ENCODE results near the gene FRMD8. TPM values are rescaled to one million over a fixed set of nuclear protein-coding genes. Genes with fewer than 3 reads are reported as not detected.
A peak's percentile ranks its signal among the peaks of the same experiment; 100 is the strongest.

The FRMD8 gene
- total RNA-seq, 1 experiment from 2014 or later: 68.3 TPM

GRCh38 chr11:65422633-65423515 is 36.4 kb downstream of the FRMD8 start, which contains the start of gene NEAT1:
NEAT1 (plus strand) TSS chr11:65422798.
- Histone ChIP-seq H3K4me1 (ENCODE audit: insufficient read depth, low read length) (peaks cover 58% of the 10 kb centered on the region), H3K27me3 (ENCODE audit: low read length) (no peaks in the 10 kb centered on the region), H3K4me2 (ENCODE audit: low read length) (peak within 1 kb of the TSS; percentile 97), H3K36me3 (ENCODE audit: low read depth, low read length) (peaks cover 37% of the 10 kb centered on the region), H3K27ac (ENCODE audit: low read length) (peak within 1 kb of the TSS; percentile 99), H3K4me3 (ENCODE audit: low read length) (peak within 1 kb of the TSS; percentile 93), H3K9ac (ENCODE audit: low read length) (peak within 1 kb of the TSS; percentile 97), H3K79me2 (ENCODE audit: low read length) (peaks cover 72% of the 10 kb centered on the region), H3K9me3 (ENCODE audit: low read length) (no peaks in the 10 kb centered on the region), H4K20me1 (ENCODE audit: low read length) (peaks cover 52% of the 10 kb centered on the region), H3F3A (ENCODE audit: low read length, unreplicated experiment) (peaks cover 53% of the 10 kb centered on the region), H2AFZ (ENCODE audit: low read length) (peak within 1 kb of the TSS; percentile 32), H3K9me2 (replicated peaks; ENCODE audit: low read length) (no peaks in the 10 kb centered on the region)
- ChIA-PET POLR2A (ENCODE audit: unreplicated experiment) (interaction anchor here (0.6 to 1.5 kb wide), 21 partner anchors 14 to 478 kb away, joined by 3 to 46 read pairs (median 6); partner anchors contain the start of genes CCDC85B, MALAT1 and SLC25A45), CTCF (no interaction called here)
- ATAC-seq (peak; percentile 9), DNase-seq (peak; percentile 93)
- intact Hi-C loops (cut with micrococcal nuclease): no loop called here
- no peak for TF ChIP-seq CTCF (conservative IDR thresholded peaks at IDR 0.05; ENCODE audit: low read depth, low read length)
- no peak for TF ChIP-seq EZH2 (IDR thresholded peaks at IDR 0.05; ENCODE audit: low read length, unreplicated experiment)
- no peak for TF ChIP-seq EZH2phosphoT487 (IDR thresholded peaks at IDR 0.05; ENCODE audit: borderline replicate concordance, low read length)
- TSS peak; percentile 42 for BruUV-seq (replicated peaks)

GRCh38 chr11:65423516-65424204 is 37.2 kb downstream of the FRMD8 start:
- ATAC-seq: no peak
- CTCF ChIA-PET: no interaction called here
- peaks cover 60% of the 10 kb centered on the region for H4K20me1 ChIP-seq (ENCODE audit: low read length)

More at GRCh38 chr11:65423516-65424204, 37.2 kb downstream of the FRMD8 start:
- H2AFZ ChIP-seq (ENCODE audit: low read length): no peak overlapping the region
- H3K4me1 ChIP-seq (ENCODE audit: insufficient read depth, low read length): peaks cover 50% of the 10 kb centered on the region
- H3K79me2 ChIP-seq (ENCODE audit: low read length): peaks cover 80% of the 10 kb centered on the region
- intact Hi-C loops (cut with micrococcal nuclease): no loop called here
- H3K9me3 ChIP-seq (ENCODE audit: low read length): no peaks in the 10 kb centered on the region
- no peak for TF ChIP-seq CTCF (conservative IDR thresholded peaks at IDR 0.05; ENCODE audit: low read depth, low read length)
- TF ChIP-seq EZH2 (IDR thresholded peaks at IDR 0.05; ENCODE audit: low read length, unreplicated experiment): no peak
- TF ChIP-seq EZH2phosphoT487 (IDR thresholded peaks at IDR 0.05; ENCODE audit: borderline replicate concordance, low read length): no peak
- POLR2A ChIA-PET (ENCODE audit: unreplicated experiment): interaction anchor here (0.6 to 1.5 kb wide), 10 partner anchors 45 to 644 kb away, joined by 3 to 21 read pairs (median 4); partner anchors contain the start of gene MALAT1
- H3K27ac ChIP-seq (ENCODE audit: low read length): peak overlapping the region; percentile 99
- H3K4me3 ChIP-seq (ENCODE audit: low read length): peak overlapping the region; percentile 93
- BruUV-seq (replicated peaks): no TSS peak
- H3F3A ChIP-seq (ENCODE audit: low read length, unreplicated experiment): peaks cover 60% of the 10 kb centered on the region
- peak overlapping the region; percentile 97 for H3K9ac ChIP-seq (ENCODE audit: low read length)
- H3K27me3 ChIP-seq (ENCODE audit: low read length): no peaks in the 10 kb centered on the region
- DNase-seq: peak; percentile 32
- H3K9me2 ChIP-seq (replicated peaks; ENCODE audit: low read length): no peaks in the 10 kb centered on the region
- peak overlapping the region; percentile 97 for H3K4me2 ChIP-seq (ENCODE audit: low read length)
- peaks cover 37% of the 10 kb centered on the region for H3K36me3 ChIP-seq (ENCODE audit: low read depth, low read length)
